Ishikawa (cell line): ENCODE results near the gene CDC16.
A peak's percentile ranks its signal among the peaks of the same experiment; 100 is the strongest.

Source experiments
- CEBPB ChIP-seq: IDR thresholded peaks from 2 replicates; pipeline ENCODE4 v1.6.1; 2012
- CREB1 ChIP-seq: IDR thresholded peaks from 2 replicates; pipeline ENCODE4 v1.6.1; 2012; ENCODE audit warnings: low read depth
- EGR1 ChIP-seq: IDR thresholded peaks from 2 replicates; pipeline ENCODE4 v1.6.1; 2012
- EP300 ChIP-seq: IDR thresholded peaks from 2 replicates; pipeline ENCODE4 v1.6.1; 2012; ENCODE audit warnings: borderline replicate concordance
- FOXM1 ChIP-seq: IDR thresholded peaks from 2 replicates; pipeline ENCODE4 v1.6.1; 2012; ENCODE audit warnings: low read depth, borderline replicate concordance
- MAX ChIP-seq: IDR thresholded peaks from 2 replicates; pipeline ENCODE4 v1.6.1; 2012
- NFIC ChIP-seq: IDR thresholded peaks from 2 replicates; pipeline ENCODE4 v1.6.1; 2012
- RAD21 ChIP-seq: IDR thresholded peaks from 2 replicates; pipeline ENCODE4 v1.6.1; 2012; ENCODE audit warnings: low read depth
- REST ChIP-seq: IDR thresholded peaks from 2 replicates; pipeline ENCODE4 v1.6.1; 2012; ENCODE audit warnings: low read depth, mild to moderate bottlenecking
- TAF1 ChIP-seq: IDR thresholded peaks from 2 replicates; pipeline ENCODE4 v1.6.1; 2012; ENCODE audit warnings: low read depth, mild to moderate bottlenecking
- TCF12 ChIP-seq: IDR thresholded peaks from 2 replicates; pipeline ENCODE4 v1.6.1; 2012; ENCODE audit warnings: low read depth
- TEAD4 ChIP-seq: IDR thresholded peaks from 2 replicates; pipeline ENCODE4 v1.6.1; 2012
- YY1 ChIP-seq: IDR thresholded peaks from 2 replicates; pipeline ENCODE4 v1.6.1; 2012; ENCODE audit warnings: low read depth
- ZBTB7A ChIP-seq: IDR thresholded peaks from 2 replicates; pipeline ENCODE4 v1.6.1; 2012; ENCODE audit warnings: low read depth
- TF ChIP-seq, protein P1 (sequence below): IDR thresholded peaks from 2 replicates; pipeline ENCODE4 v1.6.1; 2012

CDC16 gene

GRCh38 chr13:114204894-114205293 is 29.8 kb upstream of the CDC16 start:
- no peak for TF ChIP-seq RAD21
- TF ChIP-seq, protein P1, sequence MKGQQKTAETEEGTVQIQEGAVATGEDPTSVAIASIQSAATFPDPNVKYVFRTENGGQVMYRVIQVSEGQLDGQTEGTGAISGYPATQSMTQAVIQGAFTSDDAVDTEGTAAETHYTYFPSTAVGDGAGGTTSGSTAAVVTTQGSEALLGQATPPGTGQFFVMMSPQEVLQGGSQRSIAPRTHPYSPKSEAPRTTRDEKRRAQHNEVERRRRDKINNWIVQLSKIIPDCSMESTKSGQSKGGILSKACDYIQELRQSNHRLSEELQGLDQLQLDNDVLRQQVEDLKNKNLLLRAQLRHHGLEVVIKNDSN: no peak
- TF ChIP-seq ZBTB7A: no peak
- TF ChIP-seq MAX: no peak
- no peak for TF ChIP-seq FOXM1
- TF ChIP-seq TAF1: no peak
- TF ChIP-seq EGR1: no peak

DNA sequence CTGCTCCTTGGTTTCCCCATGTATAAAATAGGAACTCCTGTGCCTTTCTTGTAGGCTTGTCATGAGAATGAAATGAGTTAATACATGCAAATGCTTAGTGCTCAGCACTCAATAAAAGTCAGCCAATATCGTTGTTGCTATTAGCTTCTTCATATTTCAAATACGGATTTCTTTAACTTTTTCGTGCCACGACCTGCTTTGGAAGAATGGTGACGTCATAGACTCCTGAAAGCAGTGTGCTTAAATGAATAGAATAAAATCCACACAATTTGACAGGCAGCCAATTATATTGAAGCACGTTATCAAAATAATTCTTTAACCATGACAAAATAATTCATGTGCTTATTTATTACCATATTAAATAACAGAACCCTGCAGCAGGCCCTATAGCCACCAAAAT is 26.6 kb upstream of the CDC16 start:
- no peak for TF ChIP-seq EGR1

GRCh38 chr13:114211446-114212157 is 23.1 kb upstream of the CDC16 start:
- TF ChIP-seq ZBTB7A (peak; percentile 74; the same call in 1 of the 2 replicates), CREB1 (no peak), RAD21 (no peak), TEAD4 (no peak)

- TF ChIP-seq RAD21 (no peak), EGR1 (no peak), TAF1 (no peak), MAX (no peak), FOXM1 (no peak), TEAD4 (no peak), CREB1 (no peak), NFIC (no peak)
- TF ChIP-seq, protein P1: no peak
These were observed 22.6 kb upstream of the CDC16 start for GRCh38 chr13:114212158-114212495.

DNA sequence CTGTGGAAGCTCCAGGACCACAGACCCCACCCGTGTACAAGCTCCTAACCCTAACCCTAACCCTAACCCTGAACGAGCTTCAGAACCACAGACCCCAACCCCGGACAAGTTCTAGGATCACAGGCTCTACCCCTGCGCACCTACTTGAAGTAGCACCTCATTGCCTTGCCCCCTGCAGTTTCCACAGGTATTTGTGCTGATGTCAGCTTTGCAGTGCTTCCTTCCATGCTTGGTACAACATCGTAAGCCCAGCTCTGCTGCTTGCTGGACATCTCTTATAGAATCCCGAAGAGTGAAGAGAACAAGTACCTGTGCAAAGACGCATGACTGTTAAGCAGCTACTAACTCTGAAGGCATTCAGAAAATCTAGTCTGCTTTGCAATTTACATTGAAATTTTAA is 20.7 kb upstream of the CDC16 start:
- TF ChIP-seq CEBPB (no peak), EP300 (no peak), NFIC (no peak), TEAD4 (no peak), REST (no peak), MAX (no peak), YY1 (no peak), TAF1 (no peak), TCF12 (no peak), FOXM1 (no peak), ZBTB7A (no peak), EGR1 (no peak), RAD21 (no peak), CREB1 (no peak)
- TF ChIP-seq, protein P1: no peak

DNA sequence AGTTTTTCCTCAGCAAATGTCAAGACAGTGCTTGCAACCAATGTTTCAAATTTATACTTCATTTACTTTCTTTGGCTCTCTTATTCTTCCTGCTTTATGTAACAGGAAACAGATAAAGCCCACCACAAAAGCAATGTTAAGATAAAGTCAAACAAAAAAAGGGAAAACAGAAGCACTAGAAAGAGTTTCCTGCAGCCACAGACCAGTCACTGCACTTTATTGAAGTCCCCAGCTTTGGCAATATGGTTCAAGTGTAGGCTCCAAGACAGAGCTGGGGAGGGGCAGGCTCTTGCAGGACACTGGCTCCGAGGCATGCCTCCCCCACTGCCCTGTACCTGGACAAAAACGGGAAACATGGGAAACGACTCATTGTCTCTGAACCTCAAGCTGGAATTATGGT is 15.3 kb upstream of the CDC16 start:
- TF ChIP-seq NFIC (no peak), MAX (no peak), FOXM1 (no peak), TEAD4 (no peak), CREB1 (no peak), TCF12 (no peak), TAF1 (no peak), REST (no peak), EGR1 (no peak), ZBTB7A (no peak), EP300 (no peak), RAD21 (no peak), CEBPB (no peak), YY1 (no peak)
- TF ChIP-seq, protein P1: no peak
